GM21526 (cell line): ENCODE measurements around the gene CCDC142.
"Not testable (repeated sequence)": the region's sequence is repeated elsewhere in the genome, so short reads cannot be mapped to it uniquely, and the experiment has no call there.

ENCODE experiments used
- ATAC-seq: cut with Tn5 transposase; IDR thresholded peaks from one replicate; pipeline ENCODE4 v1.9.1; 2021; ENCODE audit warnings: moderate library complexity; ENCODE audit not compliant: unreplicated experiment, low FRiP score

Gene CCDC142

GRCh38 chr2:74499940-74500577 lies 17.3 kb upstream of the CCDC142 start:
- ATAC-seq = no peak

GRCh38 chr2:74499267-74499939 lies 16.6 kb upstream of the CCDC142 start, which contains the start of gene LBX2:
LBX2 (minus strand) TSS chr2:74499603; CDS start chr2:74499537, 66 bp downstream.
- ATAC-seq = no peak

- no peak for ATAC-seq
These were observed 15.9 kb upstream of the CCDC142 start for GRCh38 chr2:74498500-74499266.

GRCh38 chr2:74497777-74498499 lies 15.1 kb upstream of the CCDC142 start:
- no peak for ATAC-seq

GRCh38 chr2:74496997-74497776 lies 14.4 kb upstream of the CCDC142 start:
- ATAC-seq = no peak

- no peak for ATAC-seq
These were observed 12.6 kb upstream of the CCDC142 start for GRCh38 chr2:74495440-74495839.

- no peak for ATAC-seq
These were observed 10.7 kb upstream of the CCDC142 start for GRCh38 chr2:74493546-74493945.

GRCh38 chr2:74491648-74492544 lies 9.1 kb upstream of the CCDC142 start:
- no peak for ATAC-seq

GRCh38 chr2:74489906-74490305 lies 7.1 kb upstream of the CCDC142 start:
- ATAC-seq = no peak

GRCh38 chr2:74488643-74489481 lies 6.1 kb upstream of the CCDC142 start:
- ATAC-seq = no peak

GRCh38 chr2:74486141-74486540 lies 3.3 kb upstream of the CCDC142 start:
- ATAC-seq = no peak

GRCh38 chr2:74483675-74484164 lies 922 bp upstream of the CCDC142 start:
- not testable (repeated sequence) for ATAC-seq

- ATAC-seq = peak; percentile 31
These were observed 617 bp downstream of the CCDC142 start for GRCh38 chr2:74481961-74482800.

GRCh38 chr2:74481431-74481830 lies 1.4 kb downstream of the CCDC142 start:
- no peak for ATAC-seq

GRCh38 chr2:74474899-74475298 lies 7.9 kb downstream of the CCDC142 start:
- ATAC-seq = no peak

- no peak for ATAC-seq
These were observed 8.3 kb downstream of the CCDC142 start for GRCh38 chr2:74474481-74474880.

GRCh38 chr2:74472945-74473258 lies 9.9 kb downstream of the CCDC142 start:
- no peak for ATAC-seq
